H1 (cell line): ENCODE measurements around the gene ARHGAP32.

Source experiments
- CBX8 ChIP-seq: fragments of 300-800, 300-1000 bp; sonication (generic); IDR thresholded peaks from 2 replicates; pipeline ENCODE4 v1.7.1; 2016; ENCODE audit warnings: low read depth, low read length, borderline replicate concordance
- CHD1 ChIP-seq: IDR thresholded peaks from 2 replicates; pipeline ENCODE4 v1.6.1; 2012; ENCODE audit warnings: low read depth, low read length, improper control_type of control experiment
- HDAC6 ChIP-seq: IDR thresholded peaks from one replicate; pipeline ENCODE4 v1.7.1; 2012; ENCODE audit warnings: low read depth, mild to moderate bottlenecking, inconsistent platforms, low read length, moderate library complexity
- KDM1A ChIP-seq: fragments of 200-600, 300-600 bp; sonication (generic); IDR thresholded peaks from 2 replicates; pipeline ENCODE4 v1.7.1; 2016; ENCODE audit warnings: mild to moderate bottlenecking, low read length, borderline replicate concordance
- RXRA ChIP-seq: IDR thresholded peaks from 2 replicates; pipeline ENCODE4 v1.6.1; 2011; ENCODE audit warnings: low read depth, mild to moderate bottlenecking, low read length, moderate library complexity; ENCODE audit not compliant: insufficient read depth
- TF ChIP-seq, protein P1 (sequence below), 3 experiments: IDR thresholded peaks; 1 replicate in 2 of 3; 2 replicates in 1 of 3; pipeline versions ENCODE4 v1.5.1 to v1.6.1; 2011; ENCODE audit warnings: low read length in 3 of 3, mild to moderate bottlenecking in 3 of 3, inconsistent platforms in 2 of 3, low read depth in 1 of 3, moderate library complexity in 1 of 3; ENCODE audit not compliant: insufficient read depth in 1 of 3; ENCODE audit errors: control extremely low read depth in 1 of 3
- TF ChIP-seq, protein P2 (sequence below): IDR thresholded peaks from 2 replicates; pipeline ENCODE4 v1.6.1; 2012; ENCODE audit warnings: inconsistent platforms

DNA sequence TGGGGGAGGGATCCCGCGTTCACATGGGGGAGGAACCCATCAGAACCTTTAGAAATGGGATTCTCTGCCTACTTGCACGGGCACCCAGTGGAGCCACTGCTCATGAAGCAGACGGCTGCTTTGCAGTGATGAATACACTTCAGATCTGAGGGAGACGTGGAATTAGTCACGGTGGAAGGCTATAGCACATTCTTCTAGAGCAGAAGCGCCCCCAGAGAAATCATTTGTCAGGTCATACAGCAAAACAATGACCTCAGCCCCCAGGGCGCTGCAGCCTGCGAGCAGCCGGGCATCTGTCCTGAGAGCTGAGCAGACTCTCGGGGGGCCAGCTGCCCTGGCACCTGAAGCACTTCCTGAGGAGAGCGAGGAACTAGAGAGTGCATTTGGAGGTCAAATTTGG, 262.1 kb downstream of the ARHGAP32 start:
- TF ChIP-seq CBX8 (no peak), CHD1 (no peak), RXRA (no peak), HDAC6 (no peak), KDM1A (no peak)
- TF ChIP-seq, protein P1, sequence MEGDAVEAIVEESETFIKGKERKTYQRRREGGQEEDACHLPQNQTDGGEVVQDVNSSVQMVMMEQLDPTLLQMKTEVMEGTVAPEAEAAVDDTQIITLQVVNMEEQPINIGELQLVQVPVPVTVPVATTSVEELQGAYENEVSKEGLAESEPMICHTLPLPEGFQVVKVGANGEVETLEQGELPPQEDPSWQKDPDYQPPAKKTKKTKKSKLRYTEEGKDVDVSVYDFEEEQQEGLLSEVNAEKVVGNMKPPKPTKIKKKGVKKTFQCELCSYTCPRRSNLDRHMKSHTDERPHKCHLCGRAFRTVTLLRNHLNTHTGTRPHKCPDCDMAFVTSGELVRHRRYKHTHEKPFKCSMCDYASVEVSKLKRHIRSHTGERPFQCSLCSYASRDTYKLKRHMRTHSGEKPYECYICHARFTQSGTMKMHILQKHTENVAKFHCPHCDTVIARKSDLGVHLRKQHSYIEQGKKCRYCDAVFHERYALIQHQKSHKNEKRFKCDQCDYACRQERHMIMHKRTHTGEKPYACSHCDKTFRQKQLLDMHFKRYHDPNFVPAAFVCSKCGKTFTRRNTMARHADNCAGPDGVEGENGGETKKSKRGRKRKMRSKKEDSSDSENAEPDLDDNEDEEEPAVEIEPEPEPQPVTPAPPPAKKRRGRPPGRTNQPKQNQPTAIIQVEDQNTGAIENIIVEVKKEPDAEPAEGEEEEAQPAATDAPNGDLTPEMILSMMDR (IDR thresholded peaks at IDR 0.05; ENCODE audit: control extremely low read depth in 1 of 3, insufficient read depth in 1 of 3, low read depth in 1 of 3, low read length in 3 of 3): no peak
- TF ChIP-seq, protein P2, sequence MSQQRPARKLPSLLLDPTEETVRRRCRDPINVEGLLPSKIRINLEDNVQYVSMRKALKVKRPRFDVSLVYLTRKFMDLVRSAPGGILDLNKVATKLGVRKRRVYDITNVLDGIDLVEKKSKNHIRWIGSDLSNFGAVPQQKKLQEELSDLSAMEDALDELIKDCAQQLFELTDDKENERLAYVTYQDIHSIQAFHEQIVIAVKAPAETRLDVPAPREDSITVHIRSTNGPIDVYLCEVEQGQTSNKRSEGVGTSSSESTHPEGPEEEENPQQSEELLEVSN: no peak
